Astrocyte of the spinal cord (primary cell): Measurements from ENCODE around the gene BAHCC1.

Source experiments
- DNase-seq: peaks from one replicate; pipeline ENCODE4 v3.0.0; 2011; ENCODE audit warnings: low read depth, low spot score
- H3K4me3 ChIP-seq: 2 replicates; pipeline ENCODE4 v1.5.1; 2011; ENCODE audit warnings: low read depth, mild to moderate bottlenecking, low read length, moderate library complexity
- in situ Hi-C: cut with HindIII; loops from 2 replicates; pipeline ENCODE4 v1.10.0; 2017; ENCODE audit warnings: low sequenced_read_pairs
- TF ChIP-seq, protein P1 (sequence below): IDR thresholded peaks from 2 replicates; pipeline ENCODE4 v1.5.1; 2012; ENCODE audit warnings: low read depth, mild to moderate bottlenecking, low read length, inconsistent platforms

BAHCC1 gene

DNA sequence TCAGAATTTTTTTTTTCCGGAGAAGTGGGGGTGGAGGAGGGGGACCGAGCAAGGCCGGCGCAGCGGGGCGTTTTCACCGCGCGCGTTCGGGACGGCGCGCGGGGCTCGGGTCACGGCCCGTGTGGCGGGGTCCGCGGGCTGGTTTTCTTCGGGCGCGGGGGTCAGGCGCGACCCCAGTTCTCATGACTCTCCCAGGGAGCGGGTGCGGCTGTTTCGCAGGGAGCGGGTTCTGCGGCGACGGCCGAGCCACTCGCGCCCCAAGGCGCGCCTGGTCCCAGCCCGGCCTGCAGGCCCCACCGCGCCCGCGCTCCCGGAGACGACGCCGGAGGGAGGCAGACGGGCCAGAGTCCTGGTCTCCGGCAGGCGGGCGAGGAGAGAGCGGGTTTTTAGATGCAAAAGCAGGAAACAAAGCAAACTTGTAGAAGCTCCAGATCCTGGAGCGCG is 1.0 kb downstream of the BAHCC1 start:
- peak; percentile 62 for DNase-seq
- peak overlapping the region; percentile 71 for H3K4me3 ChIP-seq
- in situ Hi-C loops: no loop called here
- TF ChIP-seq, protein P1, sequence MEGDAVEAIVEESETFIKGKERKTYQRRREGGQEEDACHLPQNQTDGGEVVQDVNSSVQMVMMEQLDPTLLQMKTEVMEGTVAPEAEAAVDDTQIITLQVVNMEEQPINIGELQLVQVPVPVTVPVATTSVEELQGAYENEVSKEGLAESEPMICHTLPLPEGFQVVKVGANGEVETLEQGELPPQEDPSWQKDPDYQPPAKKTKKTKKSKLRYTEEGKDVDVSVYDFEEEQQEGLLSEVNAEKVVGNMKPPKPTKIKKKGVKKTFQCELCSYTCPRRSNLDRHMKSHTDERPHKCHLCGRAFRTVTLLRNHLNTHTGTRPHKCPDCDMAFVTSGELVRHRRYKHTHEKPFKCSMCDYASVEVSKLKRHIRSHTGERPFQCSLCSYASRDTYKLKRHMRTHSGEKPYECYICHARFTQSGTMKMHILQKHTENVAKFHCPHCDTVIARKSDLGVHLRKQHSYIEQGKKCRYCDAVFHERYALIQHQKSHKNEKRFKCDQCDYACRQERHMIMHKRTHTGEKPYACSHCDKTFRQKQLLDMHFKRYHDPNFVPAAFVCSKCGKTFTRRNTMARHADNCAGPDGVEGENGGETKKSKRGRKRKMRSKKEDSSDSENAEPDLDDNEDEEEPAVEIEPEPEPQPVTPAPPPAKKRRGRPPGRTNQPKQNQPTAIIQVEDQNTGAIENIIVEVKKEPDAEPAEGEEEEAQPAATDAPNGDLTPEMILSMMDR: no peak

DNA sequence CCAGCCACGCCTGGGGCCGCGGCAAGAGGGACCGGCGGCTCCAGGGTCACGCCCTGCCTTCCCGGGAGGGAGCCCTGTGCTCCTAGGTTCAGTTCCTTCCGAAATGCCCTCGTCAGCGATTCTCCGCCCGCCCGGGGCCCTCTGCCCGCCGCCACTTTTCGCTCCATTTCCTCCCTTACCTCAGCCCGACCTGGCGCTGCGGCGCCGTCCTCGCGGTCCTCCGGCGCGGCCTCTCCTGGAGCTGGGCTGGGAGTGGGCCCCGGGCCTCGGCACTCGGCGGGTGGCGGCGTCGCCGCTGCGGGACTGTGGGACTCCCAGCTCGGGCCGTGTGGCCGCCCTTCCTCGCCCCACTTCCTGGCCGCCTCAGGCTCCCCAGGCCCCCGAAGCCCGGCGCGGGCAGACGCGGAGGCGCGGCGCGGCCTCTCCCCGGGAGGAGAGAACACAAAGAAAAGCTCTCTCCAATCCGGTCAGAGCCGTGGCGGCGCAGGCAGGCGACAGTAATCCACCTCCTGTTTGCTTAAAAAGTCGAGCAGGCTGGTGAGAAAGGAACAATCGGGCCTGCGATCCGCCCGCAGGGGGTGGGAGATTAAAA is 1.6 kb downstream of the BAHCC1 start:
- TF ChIP-seq, protein P1: no peak
- peak overlapping the region; percentile 71 for H3K4me3 ChIP-seq
- in situ Hi-C loops: no loop called here
- no peak for DNase-seq

DNA sequence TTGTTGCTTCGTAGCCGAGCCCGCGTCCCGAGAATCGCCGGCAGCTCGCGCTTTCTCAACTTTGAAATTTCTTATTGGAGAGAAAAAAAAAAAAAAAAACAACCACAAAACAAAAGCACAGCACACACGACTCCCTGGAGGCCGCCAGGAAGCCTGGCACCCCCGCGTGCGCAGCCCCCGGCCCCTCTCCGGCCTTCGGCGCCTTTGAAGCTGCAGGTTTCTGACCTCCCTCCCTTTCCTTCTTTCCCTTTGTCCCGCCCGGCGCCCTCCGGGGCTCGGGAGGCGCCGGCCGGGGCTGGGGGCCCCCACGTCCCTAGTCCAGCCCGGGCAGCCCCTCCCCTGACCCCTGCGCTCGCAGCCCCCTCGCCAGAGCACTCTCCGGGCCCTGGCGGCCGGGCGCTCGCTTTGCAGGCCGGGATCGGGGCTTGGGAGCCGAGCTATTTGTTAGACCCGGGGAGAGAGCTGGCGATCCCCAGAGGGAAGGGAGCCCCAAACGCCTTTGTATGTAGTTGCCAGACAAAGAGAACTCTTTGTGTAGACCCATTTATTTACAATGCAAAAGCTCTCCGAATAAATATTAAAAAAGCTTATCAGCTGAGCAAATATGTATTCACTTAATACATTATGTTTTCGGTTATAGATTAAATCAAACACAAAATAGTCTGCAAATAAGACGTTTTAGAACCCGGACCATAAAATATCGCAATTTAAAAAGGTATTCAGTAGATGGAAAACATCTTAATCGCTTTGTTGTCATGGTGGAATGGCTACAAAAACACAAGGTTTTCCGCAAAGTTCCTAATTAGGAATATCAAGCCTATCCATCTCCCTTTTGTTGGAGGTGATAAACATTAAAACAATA is 2.3 kb downstream of the BAHCC1 start:
- TF ChIP-seq, protein P1: peak; percentile 30
- peak overlapping the region; percentile 71 for H3K4me3 ChIP-seq
- DNase-seq: peak; percentile 77
- in situ Hi-C loops: no loop called here

DNA sequence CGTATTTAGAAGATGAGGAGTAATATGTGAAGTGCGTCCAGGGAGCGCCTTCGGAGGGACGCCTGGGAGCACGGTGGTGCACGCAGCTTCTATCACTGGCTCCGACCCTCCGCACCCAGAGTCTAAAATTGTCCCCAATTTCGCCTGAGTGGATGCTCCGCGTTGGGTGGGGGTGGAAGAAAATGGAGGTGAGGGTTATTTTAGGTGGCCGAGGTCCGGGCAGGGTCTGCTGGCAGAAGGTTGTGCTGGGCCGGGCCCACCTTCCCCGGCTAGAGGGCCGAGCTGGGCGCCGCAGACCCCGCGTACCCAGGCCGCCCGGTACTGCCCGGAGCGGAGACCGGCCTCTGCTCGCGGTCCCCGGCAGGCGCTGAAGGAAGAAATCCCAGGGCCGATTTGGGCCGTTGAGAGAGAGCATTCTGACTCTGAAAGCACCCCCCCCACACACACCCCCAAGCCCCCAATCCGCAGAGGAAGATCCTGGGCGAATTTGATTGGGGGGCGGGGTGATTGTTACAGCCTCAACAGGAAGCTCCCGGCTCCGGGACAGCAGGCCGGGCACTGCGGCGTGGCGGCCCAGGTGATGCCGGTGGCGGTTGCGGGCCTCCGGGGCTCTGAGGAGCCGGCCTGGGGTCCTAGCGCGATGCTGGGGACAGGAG is 3.0 kb downstream of the BAHCC1 start:
- peak overlapping the region; percentile 71 for H3K4me3 ChIP-seq
- in situ Hi-C loops: no loop called here
- TF ChIP-seq, protein P1: no peak
- DNase-seq: peak; percentile 65

DNA sequence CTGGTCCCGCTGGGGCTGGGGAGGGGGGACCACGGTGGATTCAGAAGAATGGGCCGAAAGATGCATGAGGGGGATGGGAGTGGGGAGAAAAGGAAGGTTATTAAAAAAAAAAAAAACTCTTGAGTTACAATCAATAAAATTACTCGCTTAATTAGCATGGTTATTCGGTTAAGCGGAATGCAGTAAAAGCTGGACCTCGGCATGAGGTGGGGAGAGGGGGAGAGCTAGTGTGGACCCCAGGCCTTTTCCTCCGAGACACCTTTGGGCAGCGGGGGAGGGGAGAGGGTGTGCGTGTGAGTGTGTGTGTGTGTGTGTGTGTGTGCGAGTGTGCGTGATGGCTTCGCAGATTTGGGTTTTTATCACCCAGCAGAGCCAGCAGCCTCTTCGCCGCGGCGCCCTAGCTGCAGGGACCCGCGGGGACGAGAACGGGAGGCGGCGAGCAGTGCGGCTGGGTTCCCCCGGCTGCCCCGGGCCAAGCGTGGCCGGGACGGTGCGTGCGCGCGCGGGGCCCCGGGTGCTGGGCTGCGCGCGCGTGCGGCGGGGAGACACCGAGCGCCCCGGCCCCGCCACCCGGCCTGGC is 3.7 kb downstream of the BAHCC1 start:
- H3K4me3 ChIP-seq: peak overlapping the region; percentile 71
- DNase-seq: peak; percentile 50
- in situ Hi-C loops: no loop called here
- TF ChIP-seq, protein P1: no peak

DNA sequence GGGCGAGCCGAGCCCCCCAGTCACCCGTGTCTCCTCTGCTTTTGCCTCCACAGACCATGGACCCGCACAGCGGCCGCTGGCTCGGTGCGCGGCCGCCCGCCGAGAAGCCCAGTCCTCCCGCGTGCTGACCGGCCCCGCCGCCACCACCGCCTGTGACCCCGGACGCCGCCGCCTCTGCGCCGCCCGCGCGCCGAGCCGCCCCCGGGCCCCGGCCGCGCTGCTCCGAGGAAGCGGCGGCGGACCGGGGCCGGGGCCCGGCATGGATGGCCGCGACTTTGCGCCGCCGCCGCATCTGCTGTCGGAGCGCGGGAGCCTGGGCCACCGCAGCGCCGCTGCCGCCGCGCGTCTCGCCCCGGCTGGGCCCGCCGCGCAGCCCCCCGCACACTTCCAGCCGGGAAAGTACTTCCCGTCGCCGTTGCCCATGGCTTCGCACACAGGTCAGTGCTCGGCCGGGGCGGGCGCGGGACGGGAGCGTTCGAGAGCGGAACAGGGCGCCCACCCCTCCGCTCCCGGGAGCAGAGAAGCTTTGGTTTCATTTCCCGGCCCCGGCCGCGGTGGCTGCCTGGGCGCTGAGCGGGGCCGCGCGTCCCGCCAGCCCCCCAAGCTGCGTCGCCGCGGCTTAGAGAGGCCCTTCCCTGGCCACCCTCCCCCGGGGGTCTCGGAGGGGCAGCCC is 4.4 kb downstream of the BAHCC1 start:
- H3K4me3 ChIP-seq: peak overlapping the region; percentile 56
- TF ChIP-seq, protein P1: no peak
- in situ Hi-C loops: loop anchor here (10.0 kb wide), 1 partner anchor 115 kb away; the partner anchor contains the start of gene ACTG1
- DNase-seq: no peak
